ENCODE measurements around the gene TOMM20. TPM values are rescaled to one million over a fixed set of nuclear protein-coding genes. Genes with fewer than 3 reads are reported as not detected.
A peak's percentile ranks its signal among the peaks of the same experiment; 100 is the strongest.

TOMM20 gene
- total RNA-seq, 2 donors from 2014 or later = 237 to 252 TPM

DNA sequence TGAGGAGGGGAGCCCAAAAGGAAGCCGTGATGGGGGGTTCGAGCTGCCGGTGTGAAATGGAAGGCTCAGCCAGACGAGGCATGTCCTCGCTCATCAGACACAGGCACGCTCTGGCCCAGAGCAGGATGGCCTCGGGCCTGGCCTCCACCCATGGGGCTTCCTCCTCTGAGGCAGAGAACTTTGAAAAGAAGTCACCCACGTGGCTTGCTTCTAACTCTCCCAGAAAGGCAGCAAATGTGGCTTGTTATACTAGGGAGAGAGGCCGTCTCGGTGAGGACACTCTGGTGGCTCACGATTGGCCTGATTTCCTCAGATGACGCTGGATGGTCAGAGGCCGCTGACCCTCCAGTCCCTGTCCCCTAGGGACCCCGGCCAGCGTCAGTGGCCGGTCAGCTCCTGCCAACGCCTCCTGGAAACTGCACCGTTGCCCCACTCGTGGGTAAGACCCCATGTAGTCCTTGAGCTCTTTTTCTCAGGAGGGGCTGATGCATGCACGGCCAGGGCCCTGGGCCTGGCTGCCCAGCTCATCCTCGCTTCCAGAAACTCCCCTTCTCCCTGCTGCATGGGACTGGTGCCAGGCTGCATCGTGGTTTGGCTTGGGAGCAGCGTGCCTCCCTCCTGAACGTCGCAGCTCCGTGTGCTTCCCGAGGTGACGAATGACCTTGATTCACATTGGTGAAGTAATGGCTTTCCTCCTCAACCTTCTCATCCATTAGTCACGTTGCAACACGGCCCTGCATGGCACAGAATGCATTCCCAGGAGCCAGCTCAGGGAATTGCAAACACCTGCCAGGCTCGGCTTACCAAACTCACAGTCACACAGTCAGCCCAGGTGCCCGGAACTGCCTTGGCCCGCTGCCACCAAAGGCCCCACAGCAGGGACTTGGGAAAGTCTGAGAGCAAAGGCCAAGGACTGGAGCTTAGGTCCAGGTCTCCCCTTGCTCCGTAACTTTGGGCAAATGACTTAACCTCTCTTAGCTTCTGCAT, 58.8 kb downstream of the TOMM20 start:
- Mint-ChIP-seq H3K27ac (peak overlapping the region; percentile 5), H3K27me3 (ENCODE audit: insufficient read depth) (no peaks in the 10 kb centered on the region), H3K4me3 (no peak overlapping the region), H3K9me3 (no peaks in the 10 kb centered on the region), H3K4me1 (peaks cover 10% of the 10 kb centered on the region), H3K36me3 (ENCODE audit: low read depth) (no peaks in the 10 kb centered on the region)
- Histone ChIP-seq H3K27me3 (ENCODE audit: control insufficient read depth, insufficient read depth, low read length, poor library complexity, severe bottlenecking) (no peaks in the 10 kb centered on the region), H3K9ac (ENCODE audit: extremely low read depth, low read length, poor library complexity, severe bottlenecking) (no peak overlapping the region), H3K27ac (ENCODE audit: low read depth, low read length) (no peak overlapping the region), H3K9me3 (ENCODE audit: control insufficient read depth, low read length) (no peaks in the 10 kb centered on the region), H3K36me3 (ENCODE audit: control insufficient read depth, insufficient read depth, low read length) (no peaks in the 10 kb centered on the region), H3K4me3 (ENCODE audit: low read length) (no peak overlapping the region), H3K4me1 (ENCODE audit: control insufficient read depth, insufficient read depth, low read length) (no peaks in the 10 kb centered on the region)
- WGBS, 2 experiments (ENCODE audit: insufficient coverage in 1 of 2, insufficient read length in 1 of 2) = 91 to 94% methylated on average over 25 to 34 of the region's 34 CpGs
- DNase-seq = no peak
- TF ChIP-seq, protein P1, sequence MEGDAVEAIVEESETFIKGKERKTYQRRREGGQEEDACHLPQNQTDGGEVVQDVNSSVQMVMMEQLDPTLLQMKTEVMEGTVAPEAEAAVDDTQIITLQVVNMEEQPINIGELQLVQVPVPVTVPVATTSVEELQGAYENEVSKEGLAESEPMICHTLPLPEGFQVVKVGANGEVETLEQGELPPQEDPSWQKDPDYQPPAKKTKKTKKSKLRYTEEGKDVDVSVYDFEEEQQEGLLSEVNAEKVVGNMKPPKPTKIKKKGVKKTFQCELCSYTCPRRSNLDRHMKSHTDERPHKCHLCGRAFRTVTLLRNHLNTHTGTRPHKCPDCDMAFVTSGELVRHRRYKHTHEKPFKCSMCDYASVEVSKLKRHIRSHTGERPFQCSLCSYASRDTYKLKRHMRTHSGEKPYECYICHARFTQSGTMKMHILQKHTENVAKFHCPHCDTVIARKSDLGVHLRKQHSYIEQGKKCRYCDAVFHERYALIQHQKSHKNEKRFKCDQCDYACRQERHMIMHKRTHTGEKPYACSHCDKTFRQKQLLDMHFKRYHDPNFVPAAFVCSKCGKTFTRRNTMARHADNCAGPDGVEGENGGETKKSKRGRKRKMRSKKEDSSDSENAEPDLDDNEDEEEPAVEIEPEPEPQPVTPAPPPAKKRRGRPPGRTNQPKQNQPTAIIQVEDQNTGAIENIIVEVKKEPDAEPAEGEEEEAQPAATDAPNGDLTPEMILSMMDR (conservative IDR thresholded peaks at IDR 0.05) = no peak

DNA sequence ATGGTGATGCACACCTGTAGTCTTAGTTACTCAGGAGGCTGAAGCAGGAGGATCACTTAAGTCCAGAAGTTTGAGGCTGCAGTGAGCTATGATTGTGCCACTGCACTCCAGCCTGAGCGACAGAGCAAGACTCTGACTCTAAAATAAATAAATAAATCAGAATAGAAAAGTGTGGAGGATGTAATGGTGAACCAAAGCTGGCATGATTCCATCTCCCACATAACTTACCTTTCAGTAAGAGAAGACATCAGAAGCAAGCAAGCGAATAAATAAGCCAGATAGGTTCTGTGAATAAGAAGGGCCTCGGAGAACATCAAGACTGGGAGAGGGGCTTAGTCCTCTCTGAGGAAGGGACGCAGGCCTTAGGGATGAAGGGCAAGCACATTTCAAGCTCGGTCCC, 59.5 kb downstream of the TOMM20 start:
- no peaks in the 10 kb centered on the region for H3K27me3 Mint-ChIP-seq (ENCODE audit: insufficient read depth)
- H3K4me3 Mint-ChIP-seq = no peak overlapping the region
- peaks cover 3% of the 10 kb centered on the region for H3K4me1 Mint-ChIP-seq
- Histone ChIP-seq H3K36me3 (ENCODE audit: control insufficient read depth, insufficient read depth, low read length) (no peaks in the 10 kb centered on the region), H3K4me3 (ENCODE audit: low read length) (no peak overlapping the region), H3K9me3 (ENCODE audit: control insufficient read depth, low read length) (no peaks in the 10 kb centered on the region), H3K27me3 (ENCODE audit: control insufficient read depth, insufficient read depth, low read length, poor library complexity, severe bottlenecking) (no peaks in the 10 kb centered on the region), H3K27ac (ENCODE audit: low read depth, low read length) (no peak overlapping the region), H3K4me1 (ENCODE audit: control insufficient read depth, insufficient read depth, low read length) (no peaks in the 10 kb centered on the region), H3K9ac (ENCODE audit: extremely low read depth, low read length, poor library complexity, severe bottlenecking) (no peak overlapping the region)
- 81 to 93% methylated on average over 2 to 5 of the region's 5 CpGs for WGBS, 2 experiments (ENCODE audit: insufficient coverage in 1 of 2, insufficient read length in 1 of 2)
- TF ChIP-seq, protein P1 (conservative IDR thresholded peaks at IDR 0.05) = no peak
- no peak overlapping the region for H3K27ac Mint-ChIP-seq
- no peaks in the 10 kb centered on the region for H3K9me3 Mint-ChIP-seq
- no peaks in the 10 kb centered on the region for H3K36me3 Mint-ChIP-seq (ENCODE audit: low read depth)
- DNase-seq = no peak

DNA sequence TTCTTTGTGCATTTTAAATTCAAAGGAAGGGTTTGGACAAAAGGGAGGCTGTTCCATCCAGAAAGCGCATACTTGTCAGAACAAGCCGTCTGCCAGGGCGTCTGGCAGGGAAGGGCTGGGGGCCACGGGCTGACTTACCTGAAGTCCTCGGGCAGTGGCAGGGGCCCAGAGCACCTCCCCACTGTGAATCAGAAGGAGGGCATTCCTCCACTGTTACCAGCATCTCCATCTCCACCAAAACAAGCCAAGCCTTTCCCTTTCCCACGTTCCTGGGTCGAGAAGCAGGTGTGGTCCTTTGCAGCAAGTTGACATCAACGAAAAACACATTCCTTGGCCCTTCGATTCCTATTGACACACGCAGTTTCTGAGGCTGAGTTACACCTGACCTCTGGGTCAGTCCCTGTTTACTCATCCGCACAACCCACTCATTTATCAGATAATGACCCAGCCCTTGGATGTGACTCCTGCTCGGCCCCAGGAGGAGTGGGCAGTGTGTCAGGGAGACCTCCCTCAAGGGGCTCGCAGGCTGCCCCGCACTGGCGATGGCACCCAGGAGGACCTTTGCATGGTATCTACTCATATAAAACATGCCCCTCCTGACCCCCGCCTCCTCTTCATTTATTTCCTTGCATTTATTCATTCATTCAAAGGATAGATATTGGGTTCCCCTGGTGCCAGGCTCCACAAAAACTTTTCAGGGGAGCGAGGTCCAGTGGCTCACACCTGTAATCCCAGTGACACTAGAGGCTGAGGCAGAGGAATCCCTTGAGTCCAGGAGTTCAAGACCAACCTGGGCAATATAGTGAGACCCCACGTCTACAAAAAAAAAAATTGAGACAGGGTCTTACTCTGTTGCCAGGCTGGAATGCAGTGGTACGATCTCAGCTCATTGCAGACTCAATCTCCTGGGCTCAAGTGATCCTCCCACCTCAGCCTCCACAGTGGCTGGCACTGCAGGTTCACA, 60.2 kb downstream of the TOMM20 start:
- H3K9ac ChIP-seq (ENCODE audit: extremely low read depth, low read length, poor library complexity, severe bottlenecking) = no peak overlapping the region
- TF ChIP-seq, protein P1 (conservative IDR thresholded peaks at IDR 0.05) = no peak
- no peaks in the 10 kb centered on the region for H3K4me1 ChIP-seq (ENCODE audit: control insufficient read depth, insufficient read depth, low read length)
- H3K27me3 ChIP-seq (ENCODE audit: control insufficient read depth, insufficient read depth, low read length, poor library complexity, severe bottlenecking) = no peaks in the 10 kb centered on the region
- H3K9me3 ChIP-seq (ENCODE audit: control insufficient read depth, low read length) = no peaks in the 10 kb centered on the region
- Mint-ChIP-seq H3K4me3 (no peak overlapping the region), H3K9me3 (no peaks in the 10 kb centered on the region), H3K27ac (no peak overlapping the region), H3K27me3 (ENCODE audit: insufficient read depth) (no peaks in the 10 kb centered on the region), H3K36me3 (ENCODE audit: low read depth) (no peaks in the 10 kb centered on the region), H3K4me1 (peaks cover 2% of the 10 kb centered on the region)
- DNase-seq = no peak
- no peaks in the 10 kb centered on the region for H3K36me3 ChIP-seq (ENCODE audit: control insufficient read depth, insufficient read depth, low read length)
- 90% methylated on average over 13 to 19 of the region's 19 CpGs for WGBS, 2 experiments (ENCODE audit: insufficient coverage in 1 of 2, insufficient read length in 1 of 2)
- no peak overlapping the region for H3K27ac ChIP-seq (ENCODE audit: low read depth, low read length)
- H3K4me3 ChIP-seq (ENCODE audit: low read length) = no peak overlapping the region

Data from endodermal cell (in vitro differentiated cells).